Endothelial cell of umbilical vein (primary cell): Measurements from ENCODE around the gene DNASE1.

ENCODE experiments used
- EZH2 ChIP-seq: IDR thresholded peaks from 2 replicates; pipeline ENCODE4 v1.6.1; 2012; ENCODE audit warnings: borderline replicate concordance, low read depth, mild to moderate bottlenecking, moderate library complexity, low read length, inconsistent platforms; ENCODE audit not compliant: severe bottlenecking
- FOS ChIP-seq: IDR thresholded peaks from 2 replicates; pipeline ENCODE4 v1.6.1; 2011; ENCODE audit warnings: mild to moderate bottlenecking, low read length, moderate library complexity, borderline replicate concordance; ENCODE audit not compliant: insufficient read depth
- JUN ChIP-seq: IDR thresholded peaks from 2 replicates; pipeline ENCODE4 v1.6.1; 2011; ENCODE audit warnings: borderline replicate concordance, low read depth; ENCODE audit not compliant: insufficient read length, insufficient read depth
- MYC ChIP-seq: IDR thresholded peaks from one replicate; pipeline ENCODE4 v1.6.1; 2011; ENCODE audit warnings: mild to moderate bottlenecking, low read depth, low read length
- POLR2A ChIP-seq: IDR thresholded peaks from 2 replicates; pipeline ENCODE4 v1.6.1; 2012; ENCODE audit warnings: low read depth, mild to moderate bottlenecking, control low read depth, low read length
- POLR2AphosphoS5 ChIP-seq: IDR thresholded peaks from 2 replicates; pipeline ENCODE4 v1.6.1; 2012; ENCODE audit warnings: low read depth, mild to moderate bottlenecking, control low read depth, low read length, moderate library complexity; ENCODE audit not compliant: insufficient read depth
- TF ChIP-seq, protein P1 (sequence below), 2 donors: IDR thresholded peaks; 1 replicate in 1 of 2; 2 replicates in 1 of 2; pipeline ENCODE4 v1.5.1; 2011; ENCODE audit warnings: low read length in 2 of 2, mild to moderate bottlenecking in 2 of 2, moderate library complexity in 2 of 2, control low read depth in 1 of 2, inconsistent platforms in 1 of 2, low read depth in 1 of 2; ENCODE audit not compliant: insufficient read depth in 1 of 2; ENCODE audit errors: extremely low read depth in 1 of 2
- TF ChIP-seq, protein P2 (sequence below): IDR thresholded peaks from 2 replicates; pipeline ENCODE4 v1.6.1; 2011; ENCODE audit not compliant: insufficient read depth, insufficient read length

DNA sequence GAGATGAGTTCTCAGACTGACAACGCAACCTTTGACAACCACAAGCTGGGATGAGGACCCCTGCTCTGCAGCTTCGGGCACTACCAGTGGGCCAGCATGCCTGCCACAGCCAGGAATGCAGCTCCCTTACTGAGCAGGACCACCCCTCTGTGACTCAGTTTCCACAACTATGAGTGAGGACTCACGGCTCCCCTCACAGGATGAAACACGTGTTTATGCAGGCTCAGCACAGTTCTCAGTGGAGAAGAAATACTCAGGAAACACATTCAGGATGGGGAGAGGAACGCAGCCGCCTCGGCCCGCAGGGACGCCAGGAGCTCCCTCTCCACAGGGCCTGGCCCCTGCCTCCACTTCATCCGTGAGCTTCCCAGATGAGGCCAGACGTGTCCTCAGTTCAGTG is 14.1 kb downstream of the DNASE1 start:
- no peak for TF ChIP-seq POLR2AphosphoS5
- TF ChIP-seq, protein P1, sequence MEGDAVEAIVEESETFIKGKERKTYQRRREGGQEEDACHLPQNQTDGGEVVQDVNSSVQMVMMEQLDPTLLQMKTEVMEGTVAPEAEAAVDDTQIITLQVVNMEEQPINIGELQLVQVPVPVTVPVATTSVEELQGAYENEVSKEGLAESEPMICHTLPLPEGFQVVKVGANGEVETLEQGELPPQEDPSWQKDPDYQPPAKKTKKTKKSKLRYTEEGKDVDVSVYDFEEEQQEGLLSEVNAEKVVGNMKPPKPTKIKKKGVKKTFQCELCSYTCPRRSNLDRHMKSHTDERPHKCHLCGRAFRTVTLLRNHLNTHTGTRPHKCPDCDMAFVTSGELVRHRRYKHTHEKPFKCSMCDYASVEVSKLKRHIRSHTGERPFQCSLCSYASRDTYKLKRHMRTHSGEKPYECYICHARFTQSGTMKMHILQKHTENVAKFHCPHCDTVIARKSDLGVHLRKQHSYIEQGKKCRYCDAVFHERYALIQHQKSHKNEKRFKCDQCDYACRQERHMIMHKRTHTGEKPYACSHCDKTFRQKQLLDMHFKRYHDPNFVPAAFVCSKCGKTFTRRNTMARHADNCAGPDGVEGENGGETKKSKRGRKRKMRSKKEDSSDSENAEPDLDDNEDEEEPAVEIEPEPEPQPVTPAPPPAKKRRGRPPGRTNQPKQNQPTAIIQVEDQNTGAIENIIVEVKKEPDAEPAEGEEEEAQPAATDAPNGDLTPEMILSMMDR (IDR thresholded peaks at IDR 0.05; ENCODE audit: extremely low read depth in 1 of 2, insufficient read depth in 1 of 2, low read depth in 1 of 2, low read length in 2 of 2): no peak
- no peak for TF ChIP-seq POLR2A
- TF ChIP-seq, protein P2, sequence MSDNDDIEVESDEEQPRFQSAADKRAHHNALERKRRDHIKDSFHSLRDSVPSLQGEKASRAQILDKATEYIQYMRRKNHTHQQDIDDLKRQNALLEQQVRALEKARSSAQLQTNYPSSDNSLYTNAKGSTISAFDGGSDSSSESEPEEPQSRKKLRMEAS: no peak
- TF ChIP-seq EZH2: no peak
- TF ChIP-seq MYC: no peak
- TF ChIP-seq FOS: no peak
- no peak for TF ChIP-seq JUN
